Common myeloid progenitor, CD34-positive (primary cell): ENCODE results near the gene FAM169A.

Experiments
- CTCF ChIA-PET: fragments of 350-600 bp; sonication (Branson Sonifier 250); formaldehyde crosslinking; loops from one replicate; lab custom pipeline; 2021; ENCODE audit warnings: antibody characterized with exemption; lab: Charles Lee
- POLR2A ChIA-PET: fragments of 350-600 bp; sonication (Branson Sonifier 250); formaldehyde crosslinking; loops from one replicate; lab custom pipeline; 2021; ENCODE audit warnings: antibody characterized with exemption; lab: Charles Lee
- DNase-seq, 3 donors: peaks; one replicate each; pipeline versions ENCODE4 v3.0.0 to v3.0.0-alpha.2; 2013
- H3K27ac ChIP-seq, 2 experiments: 1 replicate in 1 of 2; 2 replicates in 1 of 2; pipeline ENCODE4 v1.7.0; 2013; ENCODE audit warnings: inconsistent platforms in 2 of 2, low read length in 2 of 2, mild to moderate bottlenecking in 2 of 2, low read depth in 1 of 2, moderate library complexity in 1 of 2; ENCODE audit not compliant: severe bottlenecking in 2 of 2, insufficient read depth in 1 of 2, poor library complexity in 1 of 2
- H3K27me3 ChIP-seq, 5 experiments: replicated peaks in 2 of 5; 1 replicate in 3 of 5; 2 replicates in 2 of 5; pipeline versions ENCODE4 v1.6.1 to v1.7.0; 2013; ENCODE audit warnings: low read length in 4 of 5, mild to moderate bottlenecking in 2 of 5, moderate library complexity in 2 of 5, inconsistent platforms in 1 of 5; ENCODE audit not compliant: insufficient read depth in 5 of 5, control insufficient read depth in 4 of 5
- H3K36me3 ChIP-seq, 4 experiments: 1 replicate in 2 of 4; 2 replicates in 2 of 4; pipeline versions ENCODE4 v1.6.1 to v1.7.0; 2013; ENCODE audit warnings: low read length in 3 of 4, control low read depth in 1 of 4, mild to moderate bottlenecking in 1 of 4; ENCODE audit not compliant: control insufficient read depth in 4 of 4, insufficient read depth in 4 of 4
- H3K4me1 ChIP-seq, 4 experiments: 1 replicate in 3 of 4; 2 replicates in 1 of 4; pipeline versions ENCODE4 v1.6.1 to v1.7.1; 2013; ENCODE audit warnings: low read length in 3 of 4, mild to moderate bottlenecking in 3 of 4, control low read depth in 1 of 4, inconsistent platforms in 1 of 4, moderate library complexity in 1 of 4; ENCODE audit not compliant: control insufficient read depth in 4 of 4, insufficient read depth in 4 of 4; ENCODE audit errors: control extremely low read depth in 1 of 4
- H3K4me3 ChIP-seq, 7 experiments: 1 replicate in 4 of 7; 2 replicates in 3 of 7; pipeline versions ENCODE4 v1.5.1 to v1.7.0; 2013; ENCODE audit warnings: mild to moderate bottlenecking in 7 of 7, low read length in 6 of 7, moderate library complexity in 6 of 7, inconsistent platforms in 2 of 7, low read depth in 2 of 7, control low read depth in 1 of 7; ENCODE audit not compliant: insufficient read depth in 4 of 7, control insufficient read depth in 1 of 7; ENCODE audit errors: extremely low read depth in 1 of 7
- H3K9me3 ChIP-seq, 5 experiments: 1 replicate in 4 of 5; 2 replicates in 1 of 5; pipeline versions ENCODE4 v1.6.1 to v1.7.1; 2013; ENCODE audit warnings: low read length in 4 of 5, mild to moderate bottlenecking in 2 of 5, inconsistent platforms in 1 of 5, low read depth in 1 of 5, moderate library complexity in 1 of 5; ENCODE audit not compliant: control insufficient read depth in 4 of 5, insufficient read depth in 2 of 5; ENCODE audit errors: control extremely low read depth in 1 of 5
- WGBS: methylation state at CpG from one replicate; pipeline ENCODE4 v1.1.5; 2013; ENCODE audit not compliant: insufficient coverage; 5-methylcytosine and 5-hydroxymethylcytosine counted together

Gene FAM169A

GRCh38 chr5:74837115-74837514 lies 29.1 kb downstream of the FAM169A start:
- POLR2A ChIA-PET: no interaction called here
- H3K36me3 ChIP-seq: peaks cover 9 to 33% (median 17%) of the 10 kb centered on the region in 4 experiments
- H3K27ac ChIP-seq: no peak overlapping the region
- 100% methylated on average over 1 of the region's 1 CpG for WGBS
- no peak overlapping the region for H3K4me3 ChIP-seq
- no peaks in the 10 kb centered on the region for H3K27me3 ChIP-seq
- H3K4me1 ChIP-seq: no peaks in the 10 kb centered on the region
- CTCF ChIA-PET: interaction anchor here (1.6 kb wide), 1 partner anchor 14 kb away, joined by 5 read pairs; no protein-coding TSS in a partner anchor
- DNase-seq: no peak
- no peaks in the 10 kb centered on the region for H3K9me3 ChIP-seq

- CTCF ChIA-PET: no interaction called here
- no peak for DNase-seq
- no CpG with 5 or more reads among the region's 3 CpGs for WGBS
- Histone ChIP-seq H3K36me3 (peaks cover 7 to 34% (median 15%) of the 10 kb centered on the region in 4 experiments), H3K27me3 (no peaks in the 10 kb centered on the region), H3K27ac (no peak overlapping the region), H3K4me1 (no peaks in the 10 kb centered on the region), H3K4me3 (no peak overlapping the region), H3K9me3 (no peaks in the 10 kb centered on the region)
- POLR2A ChIA-PET: no interaction called here
Measured at GRCh38 chr5:74833537-74834266, 32.5 kb downstream of the FAM169A start.

GRCh38 chr5:74829413-74829812 lies 36.8 kb downstream of the FAM169A start:
- POLR2A ChIA-PET: no interaction called here
- WGBS: 100% methylated on average over 6 of the region's 7 CpGs
- CTCF ChIA-PET: no interaction called here
- Histone ChIP-seq H3K27me3 (no peaks in the 10 kb centered on the region), H3K27ac (no peak overlapping the region), H3K4me1 (no peaks in the 10 kb centered on the region), H3K36me3 (peaks cover 2 to 16% (median 3%) of the 10 kb centered on the region in 4 experiments), H3K9me3 (no peaks in the 10 kb centered on the region), H3K4me3 (no peak overlapping the region)
- no peak for DNase-seq

GRCh38 chr5:74822288-74822687 lies 43.9 kb downstream of the FAM169A start:
- no peaks in the 10 kb centered on the region for H3K4me1 ChIP-seq
- H3K27me3 ChIP-seq: no peaks in the 10 kb centered on the region
- no peak for DNase-seq
- WGBS: 100% methylated on average over 1 of the region's 1 CpG
- ChIA-PET CTCF (interaction anchor here (1.5 kb wide), 1 partner anchor 14 kb away, joined by 5 read pairs; no protein-coding TSS in a partner anchor), POLR2A (interaction anchor here (0.6 kb wide), 1 partner anchor 89 kb away, joined by 4 read pairs; no protein-coding TSS in a partner anchor)
- H3K36me3 ChIP-seq: peaks cover 0 to 4% (median 1%) of the 10 kb centered on the region in 4 experiments
- no peaks in the 10 kb centered on the region for H3K9me3 ChIP-seq
- H3K27ac ChIP-seq: no peak overlapping the region
- H3K4me3 ChIP-seq: no peak overlapping the region

- DNase-seq: no peak
- peaks cover 0 to 6% (median 2%) of the 10 kb centered on the region in 4 experiments for H3K4me1 ChIP-seq
- 20% methylated on average over 1 of the region's 1 CpG for WGBS
- no peak overlapping the region for H3K27ac ChIP-seq
- H3K27me3 ChIP-seq: no peaks in the 10 kb centered on the region
- peaks cover 0 to 4% (median 3%) of the 10 kb centered on the region in 4 experiments for H3K36me3 ChIP-seq
- peaks cover 0 to 1% (median 0%) of the 10 kb centered on the region in 5 experiments for H3K9me3 ChIP-seq
- ChIA-PET POLR2A (no interaction called here), CTCF (no interaction called here)
- no peak overlapping the region for H3K4me3 ChIP-seq
Measured at GRCh38 chr5:74816875-74817274, 49.3 kb downstream of the FAM169A start.

- no peak for DNase-seq
- H3K27ac ChIP-seq: no peak overlapping the region
- ChIA-PET CTCF (no interaction called here), POLR2A (interaction anchor here (0.7 kb wide), 1 partner anchor 30 kb away, joined by 4 read pairs; no protein-coding TSS in a partner anchor)
- H3K36me3 ChIP-seq: peaks cover 0 to 4% (median 2%) of the 10 kb centered on the region in 4 experiments
- no peaks in the 10 kb centered on the region for H3K27me3 ChIP-seq
- WGBS: 100% methylated on average over 3 of the region's 4 CpGs
- no peaks in the 10 kb centered on the region for H3K4me1 ChIP-seq
- H3K9me3 ChIP-seq: no peaks in the 10 kb centered on the region
- H3K4me3 ChIP-seq: no peak overlapping the region
Measured at GRCh38 chr5:74810915-74811314, 55.3 kb downstream of the FAM169A start.

- WGBS: 20% methylated on average over 1 of the region's 1 CpG
- no peak overlapping the region for H3K4me3 ChIP-seq
- ChIA-PET CTCF (no interaction called here), POLR2A (no interaction called here)
- no peak overlapping the region for H3K27ac ChIP-seq
- H3K9me3 ChIP-seq: no peaks in the 10 kb centered on the region
- peaks cover 9 to 30% (median 17%) of the 10 kb centered on the region in 4 experiments for H3K36me3 ChIP-seq
- DNase-seq: no peak
- H3K27me3 ChIP-seq: no peaks in the 10 kb centered on the region
- no peaks in the 10 kb centered on the region for H3K4me1 ChIP-seq
Measured at GRCh38 chr5:74801941-74802340, 64.2 kb downstream of the FAM169A start.
